GM11168 (cell line): ENCODE results near the gene TMEM43.

Experiments used
- in situ Hi-C: fragments of 300-500 bp; cut with MboI; formaldehyde crosslinking; loops from one replicate; pipeline ENCODE4 v1.12.0; 2022; ENCODE audit warnings: low sequenced_read_pairs; ENCODE audit not compliant: unreplicated experiment

TMEM43 gene

GRCh38 chr3:14135581-14135980, 10.7 kb downstream of the TMEM43 start:
- in situ Hi-C loops = no loop called here

- in situ Hi-C loops = no loop called here
Observed at GRCh38 chr3:14137004-14137403, 12.2 kb downstream of the TMEM43 start.

GRCh38 chr3:14137445-14137844, 12.6 kb downstream of the TMEM43 start:
- in situ Hi-C loops = no loop called here

GRCh38 chr3:14138109-14138877, 13.4 kb downstream of the TMEM43 start:
- in situ Hi-C loops = no loop called here

- in situ Hi-C loops = no loop called here
Observed at GRCh38 chr3:14138878-14139655, 14.2 kb downstream of the TMEM43 start.

GRCh38 chr3:14139771-14140170, 14.9 kb downstream of the TMEM43 start:
- in situ Hi-C loops = no loop called here

GRCh38 chr3:14140668-14141067, 15.8 kb downstream of the TMEM43 start:
- in situ Hi-C loops = no loop called here

GRCh38 chr3:14141144-14141543, 16.3 kb downstream of the TMEM43 start:
- in situ Hi-C loops = no loop called here

- in situ Hi-C loops = no loop called here
Observed at GRCh38 chr3:14141602-14142341, 16.9 kb downstream of the TMEM43 start.

- in situ Hi-C loops = no loop called here
Observed at GRCh38 chr3:14142567-14143270, 17.9 kb downstream of the TMEM43 start.

GRCh38 chr3:14143271-14144225, 18.7 kb downstream of the TMEM43 start:
- in situ Hi-C loops = no loop called here

GRCh38 chr3:14144423-14145075, 19.7 kb downstream of the TMEM43 start:
- in situ Hi-C loops = no loop called here

GRCh38 chr3:14145236-14145635, 20.4 kb downstream of the TMEM43 start:
- in situ Hi-C loops = no loop called here

GRCh38 chr3:14145670-14146380, 21.0 kb downstream of the TMEM43 start:
- in situ Hi-C loops = no loop called here

GRCh38 chr3:14146381-14147065, 21.7 kb downstream of the TMEM43 start:
- in situ Hi-C loops = no loop called here

GRCh38 chr3:14147066-14147435, 22.2 kb downstream of the TMEM43 start:
- in situ Hi-C loops = no loop called here

- in situ Hi-C loops = no loop called here
Observed at GRCh38 chr3:14147617-14148016, 22.8 kb downstream of the TMEM43 start.
